Left colon (tissue), 2 donors: Measurements from ENCODE around the gene KISS1R. TPM values are rescaled to one million over a fixed set of nuclear protein-coding genes. Genes with fewer than 3 reads are reported as not detected.

Experiments
- ATAC-seq: fragments of 200-7000 bp; cut with Tn5 transposase; one replicate; pipeline ENCODE4 v1.9.1; 2020; ENCODE audit warnings: mild to moderate bottlenecking, moderate library complexity
- DNase-seq, 2 donors: peaks; one replicate each; pipeline ENCODE4 v3.0.0-alpha.2; 2020
- intact Hi-C, 2 donors: fragments of 100-400 bp; cut with DNase I in 1 of 2; cut with micrococcal nuclease in 1 of 2; formaldehyde crosslinking; loops; one replicate each; pipeline versions ENCODE4 v1.11.2 to v1.14.0; 2022; cut with DNase I, micrococcal nuclease
- total RNA-seq, 2 donors: library from RNA; stranded (reverse); fragmentation: NEBNext Ultra II Directional; extraction: Animal tissue kit (Norgen Biotek cat#: 25700); gene quantifications; one replicate each; pipeline ENCODE4 v1.2.1, GENCODE V29; 2021
- donor health status: DM: no; HTN: no; CAD: no.
- donor health status: DM: yes; HTN: yes; CAD: no.

The KISS1R gene
- total RNA-seq, 2 donors from 2014 or later = not detected

GRCh38 chr19:931860-932647 lies 14.9 kb downstream of the KISS1R start:
- no peak for ATAC-seq
- intact Hi-C loops = no loop called here
- DNase-seq = no peak

- ATAC-seq (peak; percentile 21), DNase-seq (peak; percentile 72 to 76)
- intact Hi-C loops = no loop called here
Observed at GRCh38 chr19:932648-933552, 15.8 kb downstream of the KISS1R start.

- no peak for ATAC-seq
- no peak for DNase-seq
- intact Hi-C loops = no loop called here
Observed at GRCh38 chr19:933553-933882, 16.4 kb downstream of the KISS1R start.

GRCh38 chr19:934197-934840 lies 17.2 kb downstream of the KISS1R start:
- ATAC-seq (peak; percentile 3), DNase-seq (peak in 1 of 2 donors; percentile 16)
- intact Hi-C loops = no loop called here

- DNase-seq (peak; percentile 88 to 91), ATAC-seq (peak; percentile 96)
- intact Hi-C loops = no loop called here
Observed at GRCh38 chr19:934865-935479, 17.8 kb downstream of the KISS1R start.

- ATAC-seq (no peak), DNase-seq (no peak)
- intact Hi-C loops = no loop called here
Observed at GRCh38 chr19:936175-936546, 19.0 kb downstream of the KISS1R start.

GRCh38 chr19:937259-937694 lies 20.1 kb downstream of the KISS1R start:
- DNase-seq = no peak
- ATAC-seq = no peak
- intact Hi-C loops = no loop called here

- no peak for DNase-seq
- intact Hi-C loops = no loop called here
Observed at GRCh38 chr19:938233-938923, 21.2 kb downstream of the KISS1R start.

GRCh38 chr19:939439-939838 lies 22.3 kb downstream of the KISS1R start:
- intact Hi-C loops = no loop called here
- no peak for ATAC-seq

More at GRCh38 chr19:938233-938923, 21.2 kb downstream of the KISS1R start:
- no peak for ATAC-seq

GRCh38 chr19:939922-940321 lies 22.8 kb downstream of the KISS1R start:
- DNase-seq (no peak), ATAC-seq (no peak)
- intact Hi-C loops = no loop called here

More at GRCh38 chr19:939439-939838, 22.3 kb downstream of the KISS1R start:
- DNase-seq = no peak

- peak; percentile 80 to 86 for DNase-seq
- intact Hi-C loops = no loop called here
- peak; percentile 80 for ATAC-seq
Observed at GRCh38 chr19:940591-941291, 23.6 kb downstream of the KISS1R start.

GRCh38 chr19:941292-942132 lies 24.4 kb downstream of the KISS1R start:
- intact Hi-C loops = no loop called here
- ATAC-seq (no peak), DNase-seq (no peak)

GRCh38 chr19:942133-942645 lies 25.1 kb downstream of the KISS1R start:
- DNase-seq (no peak), ATAC-seq (no peak)
- intact Hi-C loops = no loop called here

GRCh38 chr19:943551-944170 lies 26.5 kb downstream of the KISS1R start:
- DNase-seq = no peak
- intact Hi-C loops = no loop called here
- no peak for ATAC-seq

- intact Hi-C loops = no loop called here
- DNase-seq (peak; percentile 72 to 85), ATAC-seq (peak; percentile 78)
Observed at GRCh38 chr19:944171-944567, 27.0 kb downstream of the KISS1R start.

- ATAC-seq (peak; percentile 36), DNase-seq (peak in 1 of 2 donors; percentile 51)
- intact Hi-C loops = no loop called here
Observed at GRCh38 chr19:944663-945241, 27.6 kb downstream of the KISS1R start.
